ENCODE results near the gene HMGCL. TPM values are rescaled to one million over a fixed set of nuclear protein-coding genes. Genes with fewer than 3 reads are reported as not detected.

The HMGCL gene
- total and polyA plus RNA-seq, 2 of the 13 experiments (the other 11 are each of a cell fraction or from before 2014, with no cell fraction given): 21.3 to 41.4 TPM

GRCh38 chr1:23799570-23800399 lies 25.4 kb downstream of the HMGCL start (continued):
- no peak for TF ChIP-seq FOXP4 (CRISPR knock-in tag; IDR thresholded peaks at IDR 0.05)
- TF ChIP-seq ZNF577 (CRISPR knock-in tag; IDR thresholded peaks at IDR 0.05; ENCODE audit: borderline replicate concordance, low read depth): no peak
- TF ChIP-seq RAD21 (CRISPR knock-in tag; IDR thresholded peaks at IDR 0.05): no peak
- TF ChIP-seq ZNF407 (CRISPR knock-in tag; IDR thresholded peaks at IDR 0.05; ENCODE audit: not compliant biosample characterization): no peak
- TF ChIP-seq ZNF773 (CRISPR knock-in tag; IDR thresholded peaks at IDR 0.05; ENCODE audit: borderline replicate concordance): no peak
- TF ChIP-seq ZBED4 (CRISPR knock-in tag; IDR thresholded peaks at IDR 0.05; ENCODE audit: borderline replicate concordance): no peak
- TF ChIP-seq MED13 (CRISPR knock-in tag; IDR thresholded peaks at IDR 0.05): 0 out of 2 replicates have a peak, but pooled peaks have one; percentile 69
- no peak for TF ChIP-seq ETV6 (CRISPR knock-in tag; conservative IDR thresholded peaks at IDR 0.05)
- no peak for TF ChIP-seq ZUFSP (CRISPR knock-in tag; IDR thresholded peaks at IDR 0.05; ENCODE audit: borderline replicate concordance)
- peak; percentile 52; the same call in 1 of the 2 replicates for TF ChIP-seq RXRB (CRISPR knock-in tag; IDR thresholded peaks at IDR 0.05; ENCODE audit: borderline replicate concordance)
- TF ChIP-seq U2AF1 (optimal IDR thresholded peaks at IDR 0.05; ENCODE audit: low read depth, low read length): no peak
